ENCODE results near the gene PFN1.

PFN1 gene

GRCh38 chr17:4896332-4897197 is 51.8 kb downstream of the PFN1 start:
- no peak for DNase-seq (ENCODE audit: low read depth, low spot score)

DNA sequence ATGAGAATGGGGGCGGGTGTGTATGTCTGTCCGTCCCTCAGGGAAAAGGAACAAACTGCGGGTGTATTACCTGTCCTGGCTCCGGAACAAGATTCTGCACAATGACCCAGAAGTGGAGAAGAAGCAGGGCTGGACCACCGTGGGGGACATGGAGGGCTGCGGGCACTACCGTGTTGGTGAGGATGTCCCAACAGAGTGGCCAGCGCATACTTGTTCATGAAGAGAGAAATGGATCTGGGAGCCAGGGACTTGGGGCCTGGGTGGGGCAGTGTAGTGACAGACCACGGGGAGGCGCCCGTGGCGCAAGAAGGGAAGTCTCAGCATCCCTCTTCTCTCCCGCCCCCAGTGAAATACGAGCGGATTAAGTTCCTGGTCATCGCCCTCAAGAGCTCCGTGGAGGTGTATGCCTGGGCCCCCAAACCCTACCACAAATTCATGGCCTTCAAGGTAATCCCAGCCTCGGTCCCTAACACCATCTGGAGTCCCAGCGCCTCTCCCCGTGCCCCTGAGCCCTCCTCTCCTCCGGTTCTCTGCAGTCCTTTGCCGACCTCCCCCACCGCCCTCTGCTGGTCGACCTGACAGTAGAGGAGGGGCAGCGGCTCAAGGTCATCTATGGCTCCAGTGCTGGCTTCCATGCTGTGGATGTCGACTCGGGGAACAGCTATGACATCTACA is 52.5 kb downstream of the PFN1 start:
- no peak for DNase-seq (ENCODE audit: low read depth, low spot score)

Measured in smooth muscle cell of the brain vasculature (primary cell).